K562 (cell line): ENCODE data around the gene MEF2B. TPM values are rescaled to one million over a fixed set of nuclear protein-coding genes. Genes with fewer than 3 reads are reported as not detected.

ENCODE experiments used
- ELF1 ChIP-seq: fragments of 200-800 bp; sonication (Bioruptor generic); IDR thresholded peaks from 2 replicates; pipeline ENCODE4 v1.6.1; 2016; ENCODE audit warnings: missing genetic modification characterization, missing compliant biosample characterization
- HNRNPLL ChIP-seq: fragments of 200-400 bp; formaldehyde crosslinking; IDR thresholded peaks from 2 replicates; pipeline ENCODE4 v1.6.1; 2017; ENCODE audit warnings: low read length, low read depth, mild to moderate bottlenecking; ENCODE audit not compliant: poor library complexity, severe bottlenecking
- POLR2A ChIP-seq: fragments of 450-650 bp; conservative IDR thresholded peaks from 2 replicates; pipeline ENCODE4 v1.6.1; 2016
- SOX6 ChIP-seq: fragments of 450-650 bp; IDR thresholded peaks from 2 replicates; pipeline ENCODE4 v1.6.1; 2014; ENCODE audit warnings: mild to moderate bottlenecking
- polyA plus RNA-seq, 8 experiments: library from polyadenylated mRNA; depleted of rRNA in 4 of 8; stranded (reverse) in 5 of 8; unstranded in 3 of 8; fragments of >200 nt; fragmentation: Nextera tagmentation in 2 of 8; fragmentation: Illumina TruSeq in 1 of 8; extraction: Ambion mirVana in 2 of 8; extraction: Trizol in 1 of 8; gene quantifications; 2 replicates each; pipeline versions ENCODE4 v1.2.1 to v1.2.3, GENCODE V29; 2011 to 2014; ENCODE audit warnings: inconsistent platforms in 1 of 8, missing spikeins in 1 of 8
- total RNA-seq, 7 experiments: library from RNA; depleted of rRNA in 6 of 7; stranded (reverse); fragments of >200 nt in 6 of 7; fragmentation: Illumina TruSeq in 2 of 7; extraction: Trizol in 2 of 7; gene quantifications; 2 replicates each; pipeline versions ENCODE4 v1.2.1 to v1.2.3, GENCODE V29; 2011 to 2021; ENCODE audit warnings: low replicate concordance in 1 of 7
- TF ChIP-seq, protein P1 (sequence below), 2 experiments: fragments of 450-650 bp in 1 of 2; sonication (generic) in 1 of 2; formaldehyde crosslinking in 1 of 2; IDR thresholded peaks; 2 replicates each; pipeline versions ENCODE4 v1.7.1 to v1.9.0; 2016 to 2022; ENCODE audit warnings: inconsistent platforms in 1 of 2, mild to moderate bottlenecking in 1 of 2, missing genetic modification reagents in 1 of 2
- TF ChIP-seq, protein P2 (sequence below): fragments of 450-650 bp; conservative IDR thresholded peaks from 2 replicates; pipeline ENCODE4 v1.6.1; 2016; ENCODE audit warnings: missing genetic modification characterization, low read depth, mild to moderate bottlenecking, missing compliant biosample characterization, moderate library complexity
- TF ChIP-seq, protein P3 (sequence below): sonication (generic); formaldehyde crosslinking; IDR thresholded peaks from 2 replicates; pipeline ENCODE4 v1.8.1; 2023; ENCODE audit warnings: missing genetic modification reagents, mild to moderate bottlenecking, borderline replicate concordance
- TF ChIP-seq, protein P4 (sequence below): fragments of 250-450 bp; sonication (Bioruptor Pico); IDR thresholded peaks from 2 replicates; pipeline ENCODE4 v1.8.0; 2022; ENCODE audit warnings: moderate library complexity, mild to moderate bottlenecking, inconsistent platforms

Gene MEF2B
- total and polyA plus RNA-seq, 9 of the 15 experiments (the other 6 are each of a cell fraction or from before 2014, with no cell fraction given), result 0.14 to 1.9 (median 0.71) TPM; not detected in 3

DNA sequence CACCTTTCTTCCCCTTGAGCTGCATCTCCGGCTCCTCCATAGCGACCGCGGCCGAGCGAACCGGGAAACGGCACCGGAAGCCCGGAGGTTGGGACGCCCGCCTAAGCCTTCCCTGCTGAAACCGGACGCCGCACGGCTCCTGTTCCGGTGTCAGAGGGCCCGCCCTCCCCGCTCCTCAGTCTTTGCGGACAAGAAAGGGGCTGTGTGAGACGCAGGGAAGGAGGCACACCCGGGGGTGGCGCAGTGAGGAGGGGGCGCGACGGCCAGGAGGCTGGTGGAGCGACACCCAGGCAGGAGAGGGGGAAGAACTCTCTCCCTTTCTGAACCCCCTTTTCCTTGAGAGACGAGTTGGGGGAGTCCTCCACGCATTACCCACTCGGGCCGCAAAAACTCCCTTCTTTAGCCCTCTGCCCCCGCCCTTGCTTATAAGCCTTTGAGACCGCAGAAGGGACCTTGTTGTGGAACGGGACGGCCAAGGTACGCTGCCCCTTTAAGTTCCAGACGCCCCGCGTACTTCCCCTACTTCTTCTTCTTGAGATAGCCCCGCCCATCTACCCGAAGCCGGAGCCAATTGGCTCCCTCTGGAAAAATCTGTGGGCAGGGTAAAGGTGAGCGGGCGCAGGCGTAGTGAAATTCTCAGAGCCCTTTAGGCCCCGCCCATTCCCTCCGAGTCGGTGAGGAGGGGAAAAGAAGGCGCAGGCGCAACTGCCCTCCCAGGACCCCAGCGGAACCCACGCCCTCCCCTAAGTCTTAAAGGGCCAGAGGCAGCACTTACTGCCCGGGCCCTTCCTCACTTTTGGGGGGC is 22.2 kb upstream of the MEF2B start, which contains the start of the genes BORCS8 and RFXANK (continued):
- TF ChIP-seq, protein P1, sequence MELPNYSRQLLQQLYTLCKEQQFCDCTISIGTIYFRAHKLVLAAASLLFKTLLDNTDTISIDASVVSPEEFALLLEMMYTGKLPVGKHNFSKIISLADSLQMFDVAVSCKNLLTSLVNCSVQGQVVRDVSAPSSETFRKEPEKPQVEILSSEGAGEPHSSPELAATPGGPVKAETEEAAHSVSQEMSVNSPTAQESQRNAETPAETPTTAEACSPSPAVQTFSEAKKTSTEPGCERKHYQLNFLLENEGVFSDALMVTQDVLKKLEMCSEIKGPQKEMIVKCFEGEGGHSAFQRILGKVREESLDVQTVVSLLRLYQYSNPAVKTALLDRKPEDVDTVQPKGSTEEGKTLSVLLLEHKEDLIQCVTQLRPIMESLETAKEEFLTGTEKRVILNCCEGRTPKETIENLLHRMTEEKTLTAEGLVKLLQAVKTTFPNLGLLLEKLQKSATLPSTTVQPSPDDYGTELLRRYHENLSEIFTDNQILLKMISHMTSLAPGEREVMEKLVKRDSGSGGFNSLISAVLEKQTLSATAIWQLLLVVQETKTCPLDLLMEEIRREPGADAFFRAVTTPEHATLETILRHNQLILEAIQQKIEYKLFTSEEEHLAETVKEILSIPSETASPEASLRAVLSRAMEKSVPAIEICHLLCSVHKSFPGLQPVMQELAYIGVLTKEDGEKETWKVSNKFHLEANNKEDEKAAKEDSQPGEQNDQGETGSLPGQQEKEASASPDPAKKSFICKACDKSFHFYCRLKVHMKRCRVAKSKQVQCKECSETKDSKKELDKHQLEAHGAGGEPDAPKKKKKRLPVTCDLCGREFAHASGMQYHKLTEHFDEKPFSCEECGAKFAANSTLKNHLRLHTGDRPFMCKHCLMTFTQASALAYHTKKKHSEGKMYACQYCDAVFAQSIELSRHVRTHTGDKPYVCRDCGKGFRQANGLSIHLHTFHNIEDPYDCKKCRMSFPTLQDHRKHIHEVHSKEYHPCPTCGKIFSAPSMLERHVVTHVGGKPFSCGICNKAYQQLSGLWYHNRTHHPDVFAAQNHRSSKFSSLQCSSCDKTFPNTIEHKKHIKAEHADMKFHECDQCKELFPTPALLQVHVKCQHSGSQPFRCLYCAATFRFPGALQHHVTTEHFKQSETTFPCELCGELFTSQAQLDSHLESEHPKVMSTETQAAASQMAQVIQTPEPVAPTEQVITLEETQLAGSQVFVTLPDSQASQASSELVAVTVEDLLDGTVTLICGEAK (IDR thresholded peaks at IDR 0.05), result peak; percentile 99
- TF ChIP-seq, protein P1 (CRISPR knock-in tag; IDR thresholded peaks at IDR 0.05), result 0 out of 2 replicates have a peak, but pooled peaks have one; percentile 21
- TF ChIP-seq, protein P2, sequence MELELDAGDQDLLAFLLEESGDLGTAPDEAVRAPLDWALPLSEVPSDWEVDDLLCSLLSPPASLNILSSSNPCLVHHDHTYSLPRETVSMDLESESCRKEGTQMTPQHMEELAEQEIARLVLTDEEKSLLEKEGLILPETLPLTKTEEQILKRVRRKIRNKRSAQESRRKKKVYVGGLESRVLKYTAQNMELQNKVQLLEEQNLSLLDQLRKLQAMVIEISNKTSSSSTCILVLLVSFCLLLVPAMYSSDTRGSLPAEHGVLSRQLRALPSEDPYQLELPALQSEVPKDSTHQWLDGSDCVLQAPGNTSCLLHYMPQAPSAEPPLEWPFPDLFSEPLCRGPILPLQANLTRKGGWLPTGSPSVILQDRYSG (tag), result 0 out of 2 replicates have a peak, but pooled peaks have one; percentile 33
- TF ChIP-seq POLR2A (peak; percentile 87), SOX6 (peak; percentile 71), HNRNPLL (peak; percentile 82), ELF1 (tag) (peak; percentile 88)
- TF ChIP-seq, protein P3, sequence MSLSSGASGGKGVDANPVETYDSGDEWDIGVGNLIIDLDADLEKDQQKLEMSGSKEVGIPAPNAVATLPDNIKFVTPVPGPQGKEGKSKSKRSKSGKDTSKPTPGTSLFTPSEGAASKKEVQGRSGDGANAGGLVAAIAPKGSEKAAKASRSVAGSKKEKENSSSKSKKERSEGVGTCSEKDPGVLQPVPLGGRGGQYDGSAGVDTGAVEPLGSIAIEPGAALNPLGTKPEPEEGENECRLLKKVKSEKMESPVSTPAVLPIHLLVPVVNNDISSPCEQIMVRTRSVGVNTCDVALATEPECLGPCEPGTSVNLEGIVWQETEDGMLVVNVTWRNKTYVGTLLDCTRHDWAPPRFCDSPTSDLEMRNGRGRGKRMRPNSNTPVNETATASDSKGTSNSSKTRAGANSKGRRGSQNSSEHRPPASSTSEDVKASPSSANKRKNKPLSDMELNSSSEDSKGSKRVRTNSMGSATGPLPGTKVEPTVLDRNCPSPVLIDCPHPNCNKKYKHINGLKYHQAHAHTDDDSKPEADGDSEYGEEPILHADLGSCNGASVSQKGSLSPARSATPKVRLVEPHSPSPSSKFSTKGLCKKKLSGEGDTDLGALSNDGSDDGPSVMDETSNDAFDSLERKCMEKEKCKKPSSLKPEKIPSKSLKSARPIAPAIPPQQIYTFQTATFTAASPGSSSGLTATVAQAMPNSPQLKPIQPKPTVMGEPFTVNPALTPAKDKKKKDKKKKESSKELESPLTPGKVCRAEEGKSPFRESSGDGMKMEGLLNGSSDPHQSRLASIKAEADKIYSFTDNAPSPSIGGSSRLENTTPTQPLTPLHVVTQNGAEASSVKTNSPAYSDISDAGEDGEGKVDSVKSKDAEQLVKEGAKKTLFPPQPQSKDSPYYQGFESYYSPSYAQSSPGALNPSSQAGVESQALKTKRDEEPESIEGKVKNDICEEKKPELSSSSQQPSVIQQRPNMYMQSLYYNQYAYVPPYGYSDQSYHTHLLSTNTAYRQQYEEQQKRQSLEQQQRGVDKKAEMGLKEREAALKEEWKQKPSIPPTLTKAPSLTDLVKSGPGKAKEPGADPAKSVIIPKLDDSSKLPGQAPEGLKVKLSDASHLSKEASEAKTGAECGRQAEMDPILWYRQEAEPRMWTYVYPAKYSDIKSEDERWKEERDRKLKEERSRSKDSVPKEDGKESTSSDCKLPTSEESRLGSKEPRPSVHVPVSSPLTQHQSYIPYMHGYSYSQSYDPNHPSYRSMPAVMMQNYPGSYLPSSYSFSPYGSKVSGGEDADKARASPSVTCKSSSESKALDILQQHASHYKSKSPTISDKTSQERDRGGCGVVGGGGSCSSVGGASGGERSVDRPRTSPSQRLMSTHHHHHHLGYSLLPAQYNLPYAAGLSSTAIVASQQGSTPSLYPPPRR (CRISPR knock-in tag), result 0 out of 2 replicates have a peak, but pooled peaks have one; percentile 59
- TF ChIP-seq, protein P4, sequence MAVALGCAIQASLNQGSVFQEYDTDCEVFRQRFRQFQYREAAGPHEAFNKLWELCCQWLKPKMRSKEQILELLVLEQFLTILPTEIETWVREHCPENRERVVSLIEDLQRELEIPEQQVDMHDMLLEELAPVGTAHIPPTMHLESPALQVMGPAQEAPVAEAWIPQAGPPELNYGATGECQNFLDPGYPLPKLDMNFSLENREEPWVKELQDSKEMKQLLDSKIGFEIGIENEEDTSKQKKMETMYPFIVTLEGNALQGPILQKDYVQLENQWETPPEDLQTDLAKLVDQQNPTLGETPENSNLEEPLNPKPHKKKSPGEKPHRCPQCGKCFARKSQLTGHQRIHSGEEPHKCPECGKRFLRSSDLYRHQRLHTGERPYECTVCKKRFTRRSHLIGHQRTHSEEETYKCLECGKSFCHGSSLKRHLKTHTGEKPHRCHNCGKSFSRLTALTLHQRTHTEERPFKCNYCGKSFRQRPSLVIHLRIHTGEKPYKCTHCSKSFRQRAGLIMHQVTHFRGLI (CRISPR knock-in tag), result no peak
